Erythroblast (primary cell): Measurements from ENCODE around the gene LYPD6B.

ENCODE experiments used
- GATA1 ChIP-seq: IDR thresholded peaks from 2 replicates; pipeline ENCODE4 v1.6.1; 2011; ENCODE audit warnings: low read depth, mild to moderate bottlenecking, control low read depth, low read length, moderate library complexity
- POLR2A ChIP-seq: IDR thresholded peaks from 2 replicates; pipeline ENCODE4 v1.6.1; 2011; ENCODE audit warnings: mild to moderate bottlenecking, low read length

GRCh38 chr2:149080099-149080498, 41.6 kb downstream of the LYPD6B start:
- TF ChIP-seq POLR2A (no peak), GATA1 (no peak)
